ENCODE results near the gene KRTAP10-12.

DNA sequence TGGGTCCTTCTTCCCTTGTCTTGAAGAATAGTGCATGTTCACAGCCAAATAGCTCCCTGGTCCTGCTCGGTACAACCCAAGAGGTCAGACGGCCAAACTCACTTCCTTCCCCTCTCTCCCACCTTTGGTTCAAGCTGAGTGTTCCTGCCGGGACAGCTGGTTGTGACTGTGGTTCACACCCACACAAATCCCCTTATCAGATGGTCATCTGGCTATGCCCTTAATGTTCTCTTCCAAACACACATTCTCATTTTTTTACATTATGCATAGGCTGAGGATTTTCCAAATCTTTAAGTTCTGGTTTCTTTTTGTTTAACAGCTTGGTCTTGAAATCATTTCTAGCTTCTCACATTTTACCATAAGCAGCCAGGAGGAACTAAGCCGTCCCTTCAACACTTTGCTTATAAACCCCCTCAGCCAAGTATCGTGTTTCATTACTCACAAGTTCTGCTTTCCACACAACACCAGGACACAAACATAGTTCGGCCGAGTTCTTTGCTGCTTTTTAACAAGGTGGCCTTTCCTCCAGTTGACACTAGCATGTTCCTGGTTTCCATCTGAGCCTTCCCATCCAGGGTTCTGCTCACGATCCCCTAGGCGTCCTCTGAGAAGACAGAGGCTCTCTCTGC lies 34.1 kb downstream of the KRTAP10-12 start:
- TF ChIP-seq, protein P1, sequence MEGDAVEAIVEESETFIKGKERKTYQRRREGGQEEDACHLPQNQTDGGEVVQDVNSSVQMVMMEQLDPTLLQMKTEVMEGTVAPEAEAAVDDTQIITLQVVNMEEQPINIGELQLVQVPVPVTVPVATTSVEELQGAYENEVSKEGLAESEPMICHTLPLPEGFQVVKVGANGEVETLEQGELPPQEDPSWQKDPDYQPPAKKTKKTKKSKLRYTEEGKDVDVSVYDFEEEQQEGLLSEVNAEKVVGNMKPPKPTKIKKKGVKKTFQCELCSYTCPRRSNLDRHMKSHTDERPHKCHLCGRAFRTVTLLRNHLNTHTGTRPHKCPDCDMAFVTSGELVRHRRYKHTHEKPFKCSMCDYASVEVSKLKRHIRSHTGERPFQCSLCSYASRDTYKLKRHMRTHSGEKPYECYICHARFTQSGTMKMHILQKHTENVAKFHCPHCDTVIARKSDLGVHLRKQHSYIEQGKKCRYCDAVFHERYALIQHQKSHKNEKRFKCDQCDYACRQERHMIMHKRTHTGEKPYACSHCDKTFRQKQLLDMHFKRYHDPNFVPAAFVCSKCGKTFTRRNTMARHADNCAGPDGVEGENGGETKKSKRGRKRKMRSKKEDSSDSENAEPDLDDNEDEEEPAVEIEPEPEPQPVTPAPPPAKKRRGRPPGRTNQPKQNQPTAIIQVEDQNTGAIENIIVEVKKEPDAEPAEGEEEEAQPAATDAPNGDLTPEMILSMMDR (IDR thresholded peaks at IDR 0.05 in 4 of 5, conservative IDR thresholded peaks at IDR 0.05 in 1 of 5), result no peak
- TF ChIP-seq POLR2A (IDR thresholded peaks at IDR 0.05), result no peak
